Prostate gland (tissue), 2 donors: ENCODE measurements around the gene FGGY. TPM values are rescaled to one million over a fixed set of nuclear protein-coding genes. Genes with fewer than 3 reads are reported as not detected.

Experiments used
- DNase-seq: peaks from one replicate; pipeline ENCODE4 v3.0.0-alpha.2; 2019; ENCODE audit warnings: low spot score
- H3K27ac ChIP-seq, 2 donors: fragments of 200-600 bp; sonication (generic); 2 replicates each; pipeline ENCODE4 v1.5.1; 2017 to 2019
- H3K27me3 ChIP-seq: fragments of 200-600 bp; sonication (generic); replicated peaks from 2 replicates; pipeline ENCODE4 v1.5.1; 2019; ENCODE audit not compliant: insufficient read depth
- H3K36me3 ChIP-seq, 2 donors: fragments of 200-600 bp; sonication (generic); 1 replicate in 1 of 2; 2 replicates in 1 of 2; pipeline versions ENCODE4 v1.5.1 to v1.8.1; 2017 to 2019
- H3K4me1 ChIP-seq: fragments of 200-600 bp; sonication (generic); replicated peaks from 2 replicates; pipeline ENCODE4 v1.5.1; 2019
- H3K4me3 ChIP-seq, 2 donors: fragments of 200-600 bp; sonication (generic); 2 replicates each; pipeline ENCODE4 v1.5.1; 2017 to 2019
- H3K9me3 ChIP-seq: fragments of 200-600 bp; sonication (generic); 2 replicates; pipeline ENCODE4 v1.5.1; 2017
- POLR2A ChIP-seq: fragments of 450-650 bp; IDR thresholded peaks from one replicate; pipeline ENCODE4 v1.6.1; 2016; ENCODE audit warnings: antibody characterized with exemption, mild to moderate bottlenecking
- POLR2AphosphoS5 ChIP-seq: sonication (generic); formaldehyde crosslinking; IDR thresholded peaks from one replicate; pipeline ENCODE4 v1.6.1; 2017; ENCODE audit warnings: antibody characterized with exemption
- WGBS: methylation state at CpG from one replicate; pipeline ENCODE4 v1.1.5; 2018; 5-methylcytosine and 5-hydroxymethylcytosine counted together
- intact Hi-C: fragments of 100-400 bp; cut with DNase I; formaldehyde crosslinking; loops from one replicate; pipeline ENCODE4 v1.14.2; 2022
- total RNA-seq, 2 donors: library from RNA; depleted of rRNA; stranded (reverse); fragments of >200 nt; gene quantifications; one replicate each; pipeline ENCODE4 v1.1.0, GENCODE V29; 2016
- TF ChIP-seq, protein P1 (sequence below), 4 experiments: fragments of 200-600 bp in 2 of 4; fragments of 450-650 bp in 2 of 4; sonication (generic) in 2 of 4; IDR thresholded peaks; 1 replicate in 3 of 4; 2 replicates in 1 of 4; pipeline ENCODE4 v1.5.1; 2016 to 2019; ENCODE audit warnings: antibody characterized with exemption in 4 of 4, mild to moderate bottlenecking in 2 of 4, moderate library complexity in 2 of 4

The FGGY gene
- total RNA-seq, 2 donors from 2014 or later, result 28.6 to 32.2 TPM

GRCh38 chr1:59539961-59540681 lies 243.2 kb downstream of the FGGY start:
- Histone ChIP-seq H3K4me3 (no peak overlapping the region), H3K36me3 (no peaks in the 10 kb centered on the region), H3K27ac (no peak overlapping the region), H3K9me3 (no peaks in the 10 kb centered on the region), H3K4me1 (no peaks in the 10 kb centered on the region), H3K27me3 (no peaks in the 10 kb centered on the region)
- TF ChIP-seq POLR2A (no peak), POLR2AphosphoS5 (no peak)
- TF ChIP-seq, protein P1, sequence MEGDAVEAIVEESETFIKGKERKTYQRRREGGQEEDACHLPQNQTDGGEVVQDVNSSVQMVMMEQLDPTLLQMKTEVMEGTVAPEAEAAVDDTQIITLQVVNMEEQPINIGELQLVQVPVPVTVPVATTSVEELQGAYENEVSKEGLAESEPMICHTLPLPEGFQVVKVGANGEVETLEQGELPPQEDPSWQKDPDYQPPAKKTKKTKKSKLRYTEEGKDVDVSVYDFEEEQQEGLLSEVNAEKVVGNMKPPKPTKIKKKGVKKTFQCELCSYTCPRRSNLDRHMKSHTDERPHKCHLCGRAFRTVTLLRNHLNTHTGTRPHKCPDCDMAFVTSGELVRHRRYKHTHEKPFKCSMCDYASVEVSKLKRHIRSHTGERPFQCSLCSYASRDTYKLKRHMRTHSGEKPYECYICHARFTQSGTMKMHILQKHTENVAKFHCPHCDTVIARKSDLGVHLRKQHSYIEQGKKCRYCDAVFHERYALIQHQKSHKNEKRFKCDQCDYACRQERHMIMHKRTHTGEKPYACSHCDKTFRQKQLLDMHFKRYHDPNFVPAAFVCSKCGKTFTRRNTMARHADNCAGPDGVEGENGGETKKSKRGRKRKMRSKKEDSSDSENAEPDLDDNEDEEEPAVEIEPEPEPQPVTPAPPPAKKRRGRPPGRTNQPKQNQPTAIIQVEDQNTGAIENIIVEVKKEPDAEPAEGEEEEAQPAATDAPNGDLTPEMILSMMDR (IDR thresholded peaks at IDR 0.05), result no peak
- WGBS, result 83% methylated on average over 5 of the region's 5 CpGs
- intact Hi-C loops, result no loop called here
- DNase-seq, result no peak

DNA sequence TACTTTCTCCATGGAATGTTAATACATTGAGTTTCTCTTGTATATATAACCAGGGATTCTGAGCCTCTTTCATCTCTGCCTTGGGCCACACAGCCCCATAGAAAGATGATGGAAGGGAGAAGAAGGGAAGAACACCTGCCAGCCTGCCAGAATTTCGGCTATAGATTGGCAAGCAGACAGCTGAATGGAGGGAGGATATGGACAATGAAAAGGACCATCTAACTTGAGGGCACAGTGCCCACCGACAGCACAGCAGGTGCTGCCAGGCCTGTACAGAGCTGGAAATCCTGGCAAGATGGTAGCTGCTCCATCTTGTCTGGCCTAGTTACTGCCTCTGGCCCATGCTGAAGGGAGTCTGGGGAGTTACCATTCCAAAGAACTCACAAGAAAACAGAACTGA lies 244.3 kb downstream of the FGGY start:
- Histone ChIP-seq H3K4me3 (no peak overlapping the region), H3K36me3 (no peaks in the 10 kb centered on the region), H3K27me3 (no peaks in the 10 kb centered on the region), H3K4me1 (no peaks in the 10 kb centered on the region), H3K27ac (no peak overlapping the region), H3K9me3 (no peaks in the 10 kb centered on the region)
- no peak for DNase-seq
- WGBS, result 68% methylated on average over 2 of the region's 2 CpGs
- intact Hi-C loops, result no loop called here
- no peak for TF ChIP-seq POLR2AphosphoS5
- TF ChIP-seq, protein P1 (IDR thresholded peaks at IDR 0.05), result no peak
- no peak for TF ChIP-seq POLR2A

DNA sequence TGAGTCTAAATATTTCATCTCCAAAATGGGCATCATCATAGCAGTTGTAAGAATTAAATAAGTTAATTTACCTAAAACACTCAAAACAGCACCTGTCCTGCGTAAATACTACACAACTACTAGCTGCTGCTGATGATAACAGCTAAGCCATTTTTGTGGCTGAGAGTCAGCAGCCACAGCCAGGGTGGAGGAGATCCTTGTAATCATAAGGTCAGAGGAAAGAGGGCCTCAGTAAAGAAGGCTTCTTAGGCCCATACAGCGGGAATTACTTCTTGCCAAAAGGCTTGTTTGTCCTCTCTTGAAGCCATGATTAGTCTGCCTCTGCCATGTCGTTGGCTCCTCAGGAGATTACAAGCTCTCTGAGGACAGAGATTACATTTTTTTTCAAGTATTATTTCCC lies 245.0 kb downstream of the FGGY start:
- Histone ChIP-seq H3K9me3 (no peaks in the 10 kb centered on the region), H3K27ac (no peak overlapping the region), H3K4me1 (no peaks in the 10 kb centered on the region), H3K36me3 (no peaks in the 10 kb centered on the region), H3K27me3 (no peaks in the 10 kb centered on the region), H3K4me3 (no peak overlapping the region)
- intact Hi-C loops, result no loop called here
- TF ChIP-seq POLR2AphosphoS5, result no peak
- no peak for TF ChIP-seq POLR2A
- TF ChIP-seq, protein P1 (IDR thresholded peaks at IDR 0.05), result no peak
- no peak for DNase-seq
- 92% methylated on average over 3 of the region's 3 CpGs for whole genome bisulfite sequencing

GRCh38 chr1:59543211-59543668 lies 246.3 kb downstream of the FGGY start:
- Histone ChIP-seq H3K36me3 (no peaks in the 10 kb centered on the region), H3K9me3 (no peaks in the 10 kb centered on the region), H3K4me3 (no peak overlapping the region), H3K27me3 (no peaks in the 10 kb centered on the region), H3K4me1 (no peaks in the 10 kb centered on the region), H3K27ac (no peak overlapping the region)
- no peak for DNase-seq
- intact Hi-C loops, result no loop called here
- WGBS, result 70% methylated on average over 5 of the region's 5 CpGs
- TF ChIP-seq, protein P1 (IDR thresholded peaks at IDR 0.05), result no peak
- TF ChIP-seq POLR2AphosphoS5 (no peak), POLR2A (no peak)
